C4-2B (cell line): ENCODE data around the gene RPL13A.

ENCODE experiments used
- ZFX ChIP-seq: fragments of 450-650 bp; IDR thresholded peaks from 2 replicates; pipeline ENCODE4 v1.6.1; 2017
- TF ChIP-seq, protein P1 (sequence below): fragments of 450-650 bp; conservative IDR thresholded peaks from 2 replicates; pipeline ENCODE4 v1.5.1; 2017; ENCODE audit warnings: mild to moderate bottlenecking

DNA sequence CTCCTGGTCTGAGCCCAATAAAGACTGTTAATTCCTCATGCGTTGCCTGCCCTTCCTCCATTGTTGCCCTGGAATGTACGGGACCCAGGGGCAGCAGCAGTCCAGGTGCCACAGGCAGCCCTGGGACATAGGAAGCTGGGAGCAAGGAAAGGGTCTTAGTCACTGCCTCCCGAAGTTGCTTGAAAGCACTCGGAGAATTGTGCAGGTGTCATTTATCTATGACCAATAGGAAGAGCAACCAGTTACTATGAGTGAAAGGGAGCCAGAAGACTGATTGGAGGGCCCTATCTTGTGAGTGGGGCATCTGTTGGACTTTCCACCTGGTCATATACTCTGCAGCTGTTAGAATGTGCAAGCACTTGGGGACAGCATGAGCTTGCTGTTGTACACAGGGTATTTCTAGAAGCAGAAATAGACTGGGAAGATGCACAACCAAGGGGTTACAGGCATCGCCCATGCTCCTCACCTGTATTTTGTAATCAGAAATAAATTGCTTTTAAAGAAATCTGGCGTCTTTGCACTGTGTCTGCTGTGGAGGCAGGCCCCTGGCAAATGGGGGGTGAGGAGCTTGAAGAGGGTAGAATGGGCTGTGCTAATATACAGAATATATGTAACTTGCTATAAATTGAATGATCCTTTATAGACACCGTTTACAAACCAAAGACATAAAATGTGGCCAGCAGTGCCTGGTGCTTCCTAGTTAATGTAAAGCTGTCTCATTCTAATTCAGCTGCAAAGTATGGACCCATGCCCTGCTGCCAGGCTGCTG is 4.6 kb downstream of the RPL13A start:
- TF ChIP-seq, protein P1, sequence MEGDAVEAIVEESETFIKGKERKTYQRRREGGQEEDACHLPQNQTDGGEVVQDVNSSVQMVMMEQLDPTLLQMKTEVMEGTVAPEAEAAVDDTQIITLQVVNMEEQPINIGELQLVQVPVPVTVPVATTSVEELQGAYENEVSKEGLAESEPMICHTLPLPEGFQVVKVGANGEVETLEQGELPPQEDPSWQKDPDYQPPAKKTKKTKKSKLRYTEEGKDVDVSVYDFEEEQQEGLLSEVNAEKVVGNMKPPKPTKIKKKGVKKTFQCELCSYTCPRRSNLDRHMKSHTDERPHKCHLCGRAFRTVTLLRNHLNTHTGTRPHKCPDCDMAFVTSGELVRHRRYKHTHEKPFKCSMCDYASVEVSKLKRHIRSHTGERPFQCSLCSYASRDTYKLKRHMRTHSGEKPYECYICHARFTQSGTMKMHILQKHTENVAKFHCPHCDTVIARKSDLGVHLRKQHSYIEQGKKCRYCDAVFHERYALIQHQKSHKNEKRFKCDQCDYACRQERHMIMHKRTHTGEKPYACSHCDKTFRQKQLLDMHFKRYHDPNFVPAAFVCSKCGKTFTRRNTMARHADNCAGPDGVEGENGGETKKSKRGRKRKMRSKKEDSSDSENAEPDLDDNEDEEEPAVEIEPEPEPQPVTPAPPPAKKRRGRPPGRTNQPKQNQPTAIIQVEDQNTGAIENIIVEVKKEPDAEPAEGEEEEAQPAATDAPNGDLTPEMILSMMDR = no peak
- no peak for TF ChIP-seq ZFX
